ENCODE measurements around the gene NAIP.
A peak's percentile ranks its signal among the peaks of the same experiment; 100 is the strongest.
"Not testable (repeated sequence)": the region's sequence is repeated elsewhere in the genome, so short reads cannot be mapped to it uniquely, and the experiment has no call there.

NAIP gene, protein sequence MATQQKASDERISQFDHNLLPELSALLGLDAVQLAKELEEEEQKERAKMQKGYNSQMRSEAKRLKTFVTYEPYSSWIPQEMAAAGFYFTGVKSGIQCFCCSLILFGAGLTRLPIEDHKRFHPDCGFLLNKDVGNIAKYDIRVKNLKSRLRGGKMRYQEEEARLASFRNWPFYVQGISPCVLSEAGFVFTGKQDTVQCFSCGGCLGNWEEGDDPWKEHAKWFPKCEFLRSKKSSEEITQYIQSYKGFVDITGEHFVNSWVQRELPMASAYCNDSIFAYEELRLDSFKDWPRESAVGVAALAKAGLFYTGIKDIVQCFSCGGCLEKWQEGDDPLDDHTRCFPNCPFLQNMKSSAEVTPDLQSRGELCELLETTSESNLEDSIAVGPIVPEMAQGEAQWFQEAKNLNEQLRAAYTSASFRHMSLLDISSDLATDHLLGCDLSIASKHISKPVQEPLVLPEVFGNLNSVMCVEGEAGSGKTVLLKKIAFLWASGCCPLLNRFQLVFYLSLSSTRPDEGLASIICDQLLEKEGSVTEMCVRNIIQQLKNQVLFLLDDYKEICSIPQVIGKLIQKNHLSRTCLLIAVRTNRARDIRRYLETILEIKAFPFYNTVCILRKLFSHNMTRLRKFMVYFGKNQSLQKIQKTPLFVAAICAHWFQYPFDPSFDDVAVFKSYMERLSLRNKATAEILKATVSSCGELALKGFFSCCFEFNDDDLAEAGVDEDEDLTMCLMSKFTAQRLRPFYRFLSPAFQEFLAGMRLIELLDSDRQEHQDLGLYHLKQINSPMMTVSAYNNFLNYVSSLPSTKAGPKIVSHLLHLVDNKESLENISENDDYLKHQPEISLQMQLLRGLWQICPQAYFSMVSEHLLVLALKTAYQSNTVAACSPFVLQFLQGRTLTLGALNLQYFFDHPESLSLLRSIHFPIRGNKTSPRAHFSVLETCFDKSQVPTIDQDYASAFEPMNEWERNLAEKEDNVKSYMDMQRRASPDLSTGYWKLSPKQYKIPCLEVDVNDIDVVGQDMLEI (N-terminal part only)

DNA sequence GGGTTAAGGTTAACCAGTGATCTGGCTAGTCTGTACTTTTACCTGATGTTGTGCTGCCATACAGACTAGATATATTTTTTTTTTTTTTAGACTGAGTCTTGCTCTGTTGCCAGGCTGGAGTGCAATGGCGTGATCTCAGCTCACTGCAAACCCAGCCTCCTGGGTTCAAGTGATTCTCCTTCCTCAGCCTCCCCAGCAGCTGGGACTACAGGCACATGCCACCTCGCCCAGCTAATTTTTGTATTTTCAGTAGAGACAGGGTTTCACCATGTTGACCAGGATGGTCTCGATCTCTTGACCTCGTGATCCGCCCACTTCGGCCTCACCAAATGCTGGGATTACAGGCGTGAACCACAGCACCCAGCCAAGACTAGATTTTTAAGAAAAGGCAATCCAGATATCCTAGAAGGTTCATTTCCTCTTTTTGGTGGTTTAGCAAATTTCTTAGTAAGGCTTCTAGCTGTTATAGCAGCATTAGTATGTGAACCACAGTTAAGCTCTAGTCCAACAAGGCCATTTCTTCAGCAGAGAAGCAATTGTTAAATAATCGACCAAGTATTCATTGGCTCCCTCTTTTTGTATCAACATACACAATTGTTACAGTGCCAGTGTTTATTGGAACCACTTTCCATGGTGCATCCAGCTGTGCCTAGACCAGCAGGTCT, at the start of gene NAIP:
Gene NAIP (minus strand): TSS at position 51 of the 665 bp plus-strand sequence. CDS start 12,424 bp downstream, outside the sequence.
- not testable (repeated sequence) for DNase-seq (ENCODE audit: low spot score)

DNA sequence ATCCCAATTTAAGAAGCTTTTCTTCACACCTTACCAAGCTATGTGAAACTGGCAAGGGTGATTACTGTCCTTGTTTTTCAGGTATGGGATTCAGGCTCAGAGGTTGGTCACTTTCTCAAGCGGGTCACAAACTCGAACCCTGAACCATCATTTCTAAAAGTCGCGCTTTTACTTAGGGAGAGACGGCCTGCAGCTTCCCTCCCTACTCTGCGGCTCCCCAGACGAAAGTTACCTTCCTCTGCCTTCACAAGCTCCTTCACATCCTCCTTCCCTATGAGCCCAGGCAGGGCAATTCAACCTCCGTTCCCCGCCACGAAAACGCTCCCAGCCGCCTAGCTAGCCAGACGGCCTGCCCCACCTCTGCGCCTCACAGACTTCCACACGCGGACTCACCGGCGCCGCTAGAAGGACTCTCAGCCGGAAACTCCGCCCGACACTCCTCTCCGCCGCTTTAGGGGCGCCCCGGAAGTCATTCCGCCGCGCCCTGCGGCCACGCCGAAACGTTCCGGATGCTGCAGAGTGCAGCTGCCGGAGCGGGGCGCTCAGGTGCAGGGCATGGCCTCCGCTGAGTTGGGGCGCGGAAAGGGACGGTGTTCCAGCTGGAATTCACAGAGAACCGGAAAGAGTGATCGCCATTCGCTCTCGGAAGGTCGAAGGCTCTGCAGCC, 42.3 kb upstream of the NAIP start, which contains the start of gene GTF2H2:
Gene GTF2H2 (minus strand): TSS at position 415 of the 667 bp plus-strand sequence. CDS start 4,913 bp downstream, outside the sequence.
- DNase-seq (ENCODE audit: low spot score), result not testable (repeated sequence)

DNA sequence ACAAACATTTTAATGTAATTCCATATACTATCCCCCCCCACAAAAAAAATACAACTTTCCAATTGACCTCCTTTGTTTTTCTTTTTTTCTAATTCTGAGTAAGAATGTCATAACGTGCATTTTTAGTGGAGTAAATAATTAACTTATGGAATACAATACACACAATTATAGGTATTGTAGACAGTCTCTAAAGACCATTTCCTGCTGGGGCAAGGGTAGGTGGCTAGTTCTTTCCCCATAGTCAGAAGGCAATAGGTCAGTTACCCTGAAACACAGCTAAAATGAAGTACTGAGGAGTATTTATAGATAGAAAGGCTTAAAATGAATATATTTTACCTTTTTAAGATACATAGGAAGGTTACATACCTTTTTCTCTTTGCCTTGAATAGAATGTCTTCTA, 36.2 kb upstream of the NAIP start:
- not testable (repeated sequence) for DNase-seq (ENCODE audit: low spot score)

DNA sequence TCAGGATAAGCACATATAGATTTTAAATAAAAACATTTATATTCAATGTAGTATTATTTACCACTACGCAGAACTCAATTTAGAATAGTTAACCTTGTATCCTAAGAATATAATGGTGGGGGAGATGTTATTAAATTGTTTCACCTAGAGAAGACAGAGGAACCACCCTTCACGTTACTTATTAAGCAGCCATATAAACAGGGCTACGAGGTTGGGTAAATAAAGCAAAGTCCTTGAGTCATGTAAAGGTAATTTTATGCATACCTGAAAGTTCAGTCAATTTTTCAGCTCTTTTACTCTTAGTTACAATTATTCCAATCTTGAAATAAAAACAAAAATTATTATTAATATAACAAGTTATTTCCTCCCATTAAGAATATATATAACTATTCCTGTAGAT, 34.3 kb upstream of the NAIP start:
- not testable (repeated sequence) for DNase-seq (ENCODE audit: low spot score)

DNA sequence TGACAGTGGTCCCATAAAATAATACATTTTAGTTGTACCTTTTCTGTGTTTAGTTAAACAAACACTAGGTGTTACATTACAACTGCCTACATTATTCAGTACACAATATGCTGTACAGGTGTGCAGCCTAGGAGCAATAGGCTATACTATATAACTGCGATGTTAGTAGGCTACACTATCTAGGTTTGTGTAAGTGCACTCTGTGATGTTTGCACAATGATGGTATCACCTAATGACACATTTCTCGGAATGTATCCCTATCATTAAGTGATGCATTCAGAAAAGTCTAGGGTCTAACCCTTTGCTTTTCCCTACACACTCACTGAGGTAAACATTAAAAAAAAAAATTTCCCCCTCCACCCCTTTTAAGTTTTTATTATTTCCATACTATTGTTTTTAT, 19.7 kb upstream of the NAIP start:
- DNase-seq (ENCODE audit: low spot score), result not testable (repeated sequence)

DNA sequence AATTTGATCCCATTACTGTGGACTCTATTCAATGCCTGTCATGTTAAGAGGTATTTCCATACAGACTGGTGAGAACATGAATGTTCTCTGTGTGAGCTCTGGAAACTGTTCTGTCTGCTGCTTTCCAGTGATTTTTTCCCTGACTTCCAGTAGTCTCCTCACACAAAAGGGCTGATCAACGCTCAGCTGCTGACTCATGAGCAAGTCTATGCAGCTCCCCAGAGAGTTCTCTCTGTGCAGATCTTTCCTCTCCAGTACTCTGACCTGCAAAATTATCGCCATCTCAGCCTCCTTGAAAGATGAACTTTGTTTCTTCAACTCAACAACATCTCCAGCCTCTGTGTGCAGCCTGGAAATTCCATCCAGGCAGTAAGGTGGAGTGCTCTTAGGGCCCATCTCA, 19.0 kb upstream of the NAIP start:
- DNase-seq (ENCODE audit: low spot score), result not testable (repeated sequence)

DNA sequence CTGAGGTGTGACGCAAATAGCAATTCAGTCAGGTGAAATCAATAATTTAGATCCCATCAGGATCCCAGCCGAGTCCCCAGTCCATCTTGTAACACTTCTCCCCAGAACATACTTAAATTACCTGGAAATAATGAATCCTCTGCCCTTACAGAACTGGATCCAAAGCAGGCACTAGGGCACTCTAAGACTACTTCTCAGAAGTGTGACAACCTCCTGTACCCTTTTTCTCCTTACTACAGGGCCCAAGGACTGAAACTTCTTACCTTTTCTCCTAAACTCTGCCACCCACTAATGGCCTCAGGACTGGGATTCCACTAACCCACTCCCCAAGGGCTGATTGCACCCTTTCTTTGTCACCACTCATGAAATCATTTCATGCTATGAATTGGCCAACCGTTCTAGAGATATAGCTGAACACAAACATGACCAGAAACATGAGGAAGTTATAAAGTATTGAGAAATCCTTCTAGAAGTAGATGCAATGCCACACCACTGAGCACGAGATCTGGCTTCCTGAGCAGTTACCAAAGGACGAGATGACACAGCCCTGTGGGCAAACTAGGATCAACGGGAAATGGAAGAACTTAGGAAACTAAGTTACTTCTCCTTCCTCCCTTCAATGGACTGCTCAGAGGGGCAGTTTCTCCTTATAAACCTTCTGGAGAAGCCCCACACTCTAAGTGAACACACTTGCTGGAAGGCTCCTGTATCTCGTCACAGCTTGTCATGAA, 6.1 kb upstream of the NAIP start:
- DNase-seq (ENCODE audit: low spot score), result not testable (repeated sequence)

DNA sequence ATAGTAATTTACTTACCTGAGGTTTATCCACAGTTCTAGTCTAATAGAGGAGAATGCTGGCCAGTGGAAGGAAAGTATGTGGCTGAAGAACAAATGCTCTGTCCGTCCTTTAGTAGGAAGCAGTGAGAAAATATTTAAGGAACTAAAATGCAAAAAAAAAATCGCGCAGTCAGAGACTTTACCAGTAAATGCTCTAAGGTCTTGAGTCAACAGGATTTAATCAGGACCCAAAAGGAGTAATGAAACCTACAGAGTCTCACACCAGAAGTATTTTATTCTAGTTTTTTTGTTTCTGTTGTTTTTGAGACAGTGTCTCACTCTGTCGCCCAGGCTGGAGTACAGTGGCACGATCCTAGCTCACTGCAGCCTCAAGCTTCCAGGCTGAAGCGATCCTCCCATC, 4.5 kb downstream of the NAIP start:
- not testable (repeated sequence) for DNase-seq (ENCODE audit: low spot score)

DNA sequence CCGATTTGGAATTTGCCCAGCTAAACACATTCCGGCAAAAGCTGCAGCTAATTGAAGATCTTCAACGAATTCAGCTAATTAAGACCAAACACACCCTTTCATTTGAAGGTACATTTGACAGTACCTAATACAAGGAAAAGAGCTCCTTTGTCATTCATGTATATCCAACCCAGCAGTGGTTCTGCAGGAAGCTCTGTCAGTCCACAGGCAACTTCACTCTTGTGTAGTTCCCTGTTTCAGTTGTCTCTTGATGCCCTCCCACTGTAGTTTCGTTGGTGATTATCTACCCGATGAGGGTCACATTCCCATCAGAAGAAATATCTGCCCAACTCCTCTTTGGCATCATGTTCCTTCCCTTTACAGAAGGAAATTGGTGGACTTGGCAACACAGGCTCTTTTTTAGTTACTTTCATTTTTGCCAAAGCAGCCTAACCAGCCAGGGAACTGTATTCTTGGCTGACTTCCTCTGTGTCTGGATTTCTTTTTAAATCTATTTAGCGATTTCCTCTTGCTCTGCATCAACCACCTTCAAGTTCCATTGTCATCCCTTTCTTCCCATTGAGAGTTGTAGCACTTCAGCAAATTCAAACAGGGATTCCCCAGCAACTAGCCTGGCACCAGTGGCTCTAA, 6.6 kb downstream of the NAIP start:
- DNase-seq (ENCODE audit: low spot score), result not testable (repeated sequence)

DNA sequence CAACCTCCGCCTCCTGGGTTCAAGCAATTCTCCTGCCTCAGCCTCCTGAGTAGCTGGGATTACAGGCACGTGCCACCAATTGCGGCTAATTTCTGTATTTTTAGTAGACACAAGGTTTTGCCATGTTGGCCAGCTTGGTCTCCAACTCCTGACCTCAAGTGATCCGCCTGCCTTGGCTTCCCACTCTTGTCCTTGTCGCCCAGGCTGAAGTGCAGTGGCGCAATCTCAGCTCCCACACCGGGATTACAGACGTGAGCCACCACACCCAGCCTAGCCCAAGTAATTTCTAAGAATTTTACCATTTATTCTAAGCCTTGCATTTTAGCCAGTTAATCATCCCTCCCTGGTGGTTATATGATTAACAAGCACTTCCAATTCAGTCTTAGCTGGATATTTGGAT, 11.0 kb downstream of the NAIP start:
- DNase-seq (ENCODE audit: low spot score), result no peak

DNA sequence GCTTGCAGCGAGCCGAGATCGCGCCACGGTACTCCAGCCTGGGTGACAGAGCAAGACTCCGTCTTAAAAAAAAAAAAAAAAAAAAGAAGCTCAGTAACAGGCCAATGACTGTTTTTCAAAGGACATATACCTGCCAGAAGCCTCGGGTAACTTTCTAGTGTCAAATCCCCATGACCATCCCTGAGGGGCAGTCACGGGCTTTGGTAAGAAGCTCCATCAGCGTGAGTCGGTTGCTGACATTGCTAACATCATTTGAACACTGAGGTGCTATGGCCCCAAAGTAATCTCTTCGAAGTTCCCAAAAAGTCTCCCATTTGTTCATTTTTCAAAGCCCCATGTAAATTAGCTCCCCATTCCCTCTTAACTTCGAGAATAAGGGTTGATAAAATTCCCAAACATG, 11.6 kb downstream of the NAIP start:
- peak; percentile 3 for DNase-seq (ENCODE audit: low spot score)

DNA sequence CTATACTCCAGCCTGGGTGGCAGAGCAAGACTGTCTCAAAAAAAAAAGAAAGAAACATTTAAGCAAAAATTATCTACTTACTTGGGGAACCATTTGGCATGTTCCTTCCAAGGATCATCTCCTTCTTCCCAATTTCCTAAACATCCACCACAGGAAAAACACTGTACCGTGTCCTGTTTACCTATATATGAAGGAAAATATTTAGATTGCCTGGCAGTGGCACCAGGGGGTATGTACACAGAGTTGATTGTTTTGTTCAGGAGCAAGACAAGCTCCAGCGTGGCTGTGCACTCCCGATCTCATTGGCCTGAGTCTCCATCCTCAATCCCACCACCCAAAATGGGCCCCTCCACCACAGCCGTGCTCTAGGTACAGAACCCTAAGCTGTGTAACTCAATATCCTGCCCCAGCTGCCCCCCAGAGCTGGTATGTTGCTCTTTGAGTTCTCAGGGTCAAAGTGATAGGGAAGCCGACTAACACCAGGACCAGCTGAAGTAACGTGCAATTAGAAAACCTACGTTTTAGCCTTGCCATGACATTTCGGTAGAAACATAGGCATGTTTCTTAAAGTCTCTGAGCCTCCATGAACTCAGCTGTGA, 13.8 kb downstream of the NAIP start:
- DNase-seq (ENCODE audit: low spot score), result no peak

DNA sequence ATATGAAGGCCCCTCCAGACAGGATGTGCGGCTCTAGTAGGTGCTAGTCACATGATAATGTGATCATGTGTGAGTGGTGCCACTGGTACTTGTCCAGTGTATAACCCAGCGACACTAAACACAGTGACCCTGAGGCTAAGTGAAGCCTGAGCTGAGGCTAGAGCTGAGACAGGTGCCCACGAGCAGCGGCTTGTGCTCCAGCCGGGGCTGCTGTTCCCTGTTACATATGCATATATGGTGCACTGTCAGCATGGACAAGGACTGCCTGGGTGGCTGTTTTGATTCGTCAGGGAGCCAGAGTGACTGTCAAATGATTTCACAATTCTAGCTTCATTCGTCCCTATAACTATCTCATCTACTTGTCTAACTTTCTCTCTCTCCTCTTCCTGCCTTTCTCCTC, 18.2 kb downstream of the NAIP start:
- not testable (repeated sequence) for DNase-seq (ENCODE audit: low spot score)

DNA sequence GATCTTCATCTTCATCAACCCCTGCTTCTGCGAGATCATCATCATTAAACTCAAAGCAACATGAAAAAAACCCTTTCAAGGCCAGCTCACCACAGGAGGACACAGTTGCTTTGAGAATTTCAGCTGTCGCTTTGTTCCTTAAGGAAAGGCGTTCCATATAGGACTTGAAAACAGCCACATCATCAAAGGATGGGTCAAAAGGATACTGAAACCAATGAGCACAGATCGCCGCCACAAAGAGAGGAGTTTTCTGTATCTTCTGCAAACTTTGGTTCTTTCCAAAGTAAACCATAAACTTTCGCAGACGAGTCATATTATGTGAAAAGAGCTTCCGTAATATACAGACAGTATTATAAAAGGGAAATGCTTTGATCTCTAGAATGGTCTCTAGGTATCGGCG, 40.3 kb downstream of the NAIP start:
- not testable (repeated sequence) for DNase-seq (ENCODE audit: low spot score)

DNA sequence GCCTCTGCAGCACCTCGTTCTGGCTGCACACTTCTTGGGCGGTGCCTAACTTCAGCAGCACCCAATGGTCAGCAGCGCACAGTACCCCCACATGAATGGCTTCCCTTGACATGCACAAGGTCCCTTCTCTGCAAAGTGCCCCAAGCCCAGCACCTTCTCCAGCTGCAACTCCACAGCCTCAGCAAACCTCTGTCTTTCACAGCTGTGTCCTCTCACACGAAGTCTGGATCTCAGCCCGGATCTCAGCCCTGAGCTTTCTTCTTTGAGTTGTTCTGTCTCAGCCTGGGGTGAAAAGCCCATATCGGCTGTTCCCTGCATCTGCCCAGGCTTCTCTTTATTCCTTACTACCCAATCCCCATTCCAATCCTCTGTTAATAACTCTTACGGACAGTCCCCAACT, 57.9 kb downstream of the NAIP start:
- DNase-seq (ENCODE audit: low spot score), result not testable (repeated sequence)

DNA sequence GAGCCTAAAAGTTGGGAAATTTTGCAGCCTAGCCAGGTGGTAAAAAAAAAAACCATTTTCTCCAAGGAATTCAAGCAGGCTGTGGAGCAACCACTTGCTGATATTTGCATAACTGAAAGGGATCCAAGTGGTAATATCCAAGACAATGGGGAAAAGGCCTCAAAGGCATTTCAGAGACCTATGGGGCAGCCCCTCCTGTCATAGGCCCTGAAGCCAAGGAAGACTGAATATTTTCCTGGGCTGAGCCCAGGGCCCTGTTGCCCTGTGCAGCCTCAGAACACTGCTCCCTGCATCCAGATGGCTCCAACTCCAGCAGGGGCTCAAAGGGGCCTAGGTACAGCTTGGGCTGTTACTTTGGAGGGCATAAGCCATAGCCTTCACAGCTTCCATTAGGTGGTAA, 60.6 kb downstream of the NAIP start:
- not testable (repeated sequence) for DNase-seq (ENCODE audit: low spot score)

DNA sequence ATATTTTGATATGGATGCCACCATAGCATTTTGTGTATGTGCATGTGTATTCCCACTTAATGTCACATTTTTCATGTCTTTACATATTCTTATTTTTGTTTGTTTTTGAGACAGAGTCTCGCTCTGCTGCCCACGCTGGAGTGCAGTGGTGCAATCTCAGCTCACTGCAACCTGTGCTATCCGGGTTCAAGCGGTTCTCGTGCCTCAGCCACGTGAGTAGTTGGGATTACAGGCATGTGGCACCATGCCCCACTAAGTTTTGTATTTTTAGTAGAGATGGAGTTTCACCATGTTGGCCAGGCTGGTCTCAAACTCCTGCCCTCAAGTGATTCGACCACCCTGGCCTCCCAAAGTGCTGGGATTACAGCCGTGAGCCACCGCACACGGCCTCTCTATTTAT, 72.1 kb downstream of the NAIP start:
- DNase-seq (ENCODE audit: low spot score), result not testable (repeated sequence)

DNA sequence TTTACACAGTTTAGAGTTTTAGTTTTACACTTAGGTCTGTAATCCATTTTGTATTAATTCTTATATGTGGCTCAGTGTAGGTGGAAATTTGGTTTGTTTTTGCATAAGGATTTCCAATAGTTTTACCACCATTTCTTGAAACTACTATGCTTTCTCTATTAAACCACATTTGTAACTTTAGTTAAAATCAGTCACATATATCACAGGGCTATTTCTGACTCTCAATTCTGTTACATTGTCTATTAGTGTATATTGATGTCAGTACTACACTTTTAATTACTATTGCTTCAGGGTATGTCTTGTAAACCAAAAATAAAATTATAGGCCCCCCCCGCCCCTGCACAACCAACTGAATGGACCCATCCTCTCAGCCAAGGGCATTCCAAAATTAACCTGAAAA, 92.6 kb downstream of the NAIP start:
- not testable (repeated sequence) for DNase-seq (ENCODE audit: low spot score)

DNA sequence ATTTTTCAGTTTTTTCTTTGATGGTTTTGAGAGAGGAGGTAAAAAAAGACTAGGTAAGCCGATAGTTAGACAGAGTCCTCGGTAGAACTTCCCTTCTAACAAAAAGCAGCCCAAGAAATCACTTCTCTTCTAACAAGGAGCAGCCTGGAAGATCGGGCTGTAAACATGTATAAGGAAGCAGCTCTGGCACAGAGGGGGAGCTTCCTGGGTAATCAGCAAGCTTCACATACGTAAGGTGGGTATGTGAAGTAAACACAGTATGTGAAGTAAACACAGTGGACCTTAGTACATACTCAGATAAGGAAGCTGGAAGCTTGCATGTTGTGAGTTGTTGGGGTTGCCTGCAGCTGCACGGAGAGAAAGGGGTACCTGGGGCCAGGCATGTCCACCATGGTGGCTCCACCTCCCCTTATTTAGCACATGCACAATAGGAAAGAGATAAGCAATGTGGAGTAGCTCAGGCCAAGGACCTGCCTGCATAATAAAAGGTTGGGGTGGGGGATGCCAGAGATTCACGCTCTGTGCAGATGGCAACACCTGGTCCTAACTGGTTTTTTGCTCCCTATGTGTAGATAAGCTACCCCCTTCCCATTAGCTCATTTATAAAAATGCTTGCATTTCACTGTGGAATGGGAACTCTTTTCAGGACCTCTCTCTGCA, 93.3 kb downstream of the NAIP start:
- not testable (repeated sequence) for DNase-seq (ENCODE audit: low spot score)

All from AG08396 (cell line).